K562 (cell line): Measurements from ENCODE around the gene EXOC2. TPM values are rescaled to one million over a fixed set of nuclear protein-coding genes. Genes with fewer than 3 reads are reported as not detected.

Experiments
- ATAC-seq: fragments of 200-7000 bp; cut with Tn5 transposase; 3 replicates; pipeline ENCODE4 v1.9.1; 2020; ENCODE audit warnings: moderate library complexity
- BruUV-seq: library from RNA; stranded (reverse); fragments of 400-500 nt; replicated peaks from 2 replicates; lab custom pipeline; 2021; lab: Mats Ljungman, UMichigan
- CTCF ChIA-PET: fragments of 300-600 bp; formaldehyde crosslinking; extraction: SDS; loops from one replicate; lab custom pipeline; 2021; ENCODE audit warnings: low intra/inter-chr PET ratio; lab: Yijun Ruan, JAX
- POLR2A ChIA-PET: fragments of 300-600, 350-650 bp; sonication (Branson Sonifier 250); formaldehyde crosslinking; extraction: SDS; loops from one replicate; lab custom pipeline; 2021; ENCODE audit warnings: antibody characterized with exemption, inconsistent platforms; lab: Yijun Ruan, JAX
- DNase-seq, 4 experiments: peaks; one replicate each; pipeline versions ENCODE4 v3.0.0 to v3.0.0-alpha.2; 2011 to 2018; ENCODE audit warnings: low spot score in 3 of 4, mixed read lengths in 3 of 4; ENCODE audit errors: extremely low read depth in 1 of 4
- FAIRE-seq: peaks from 2 replicates; lab custom pipeline; 2011; peaks lifted over from hg19 to GRCh38; lab: Jason Lieb, UNC
- H2AFZ ChIP-seq: 2 replicates; pipeline ENCODE4 v1.6.0; 2011; ENCODE audit warnings: low read depth, low read length, control low read depth, inconsistent platforms
- H3K27ac ChIP-seq: fragments of 200-600 bp; 3 replicates; pipeline ENCODE4 v1.8.0; 2011; ENCODE audit warnings: low read depth, mild to moderate bottlenecking, control low read depth, inconsistent platforms, low read length, moderate library complexity, mixed read lengths; ENCODE audit errors: extremely low read depth
- H3K27me3 ChIP-seq, 2 experiments: fragments of 300-600 bp in 1 of 2; 2 replicates in 1 of 2; 3 replicates in 1 of 2; pipeline versions ENCODE4 v1.6.0 to v1.8.0; 2011; ENCODE audit warnings: inconsistent platforms in 2 of 2, low read length in 2 of 2, mild to moderate bottlenecking in 1 of 2, mixed read lengths in 1 of 2, moderate library complexity in 1 of 2; ENCODE audit not compliant: control insufficient read depth in 2 of 2, insufficient read depth in 2 of 2
- H3K36me3 ChIP-seq: fragments of 300-600 bp; 3 replicates; pipeline ENCODE4 v1.8.0; 2011; ENCODE audit warnings: mild to moderate bottlenecking, low read length, inconsistent platforms; ENCODE audit not compliant: control insufficient read depth, insufficient read depth
- H3K4me1 ChIP-seq, 2 experiments: fragments of 200-600 bp in 1 of 2; replicated peaks in 1 of 2; 2 replicates in 1 of 2; 3 replicates in 1 of 2; pipeline versions ENCODE4 v1.5.1 to v1.8.0; 2011; ENCODE audit warnings: inconsistent platforms in 2 of 2, low read length in 2 of 2, mild to moderate bottlenecking in 1 of 2, mixed read lengths in 1 of 2, moderate library complexity in 1 of 2; ENCODE audit not compliant: control insufficient read depth in 2 of 2, insufficient read depth in 2 of 2
- H3K4me2 ChIP-seq: 2 replicates; pipeline ENCODE4 v1.6.1; 2011; ENCODE audit warnings: low read length, control low read depth, inconsistent platforms, mixed read lengths; ENCODE audit not compliant: insufficient read depth
- H3K4me3 ChIP-seq: fragments of 200-600 bp; sonication (generic), shearing (Covaris generic); 2 replicates; pipeline ENCODE4 v1.5.1; 2016; ENCODE audit warnings: control low read depth, inconsistent platforms
- H3K79me2 ChIP-seq: fragments of 200-600 bp; 3 replicates; pipeline ENCODE4 v1.8.0; 2011; ENCODE audit warnings: low read length, inconsistent platforms; ENCODE audit not compliant: control insufficient read depth, insufficient read depth
- H3K9ac ChIP-seq, 2 experiments: 2 replicates each; pipeline versions ENCODE4 v1.6.0 to v1.6.1; 2011; ENCODE audit warnings: low read depth in 2 of 2, low read length in 2 of 2, control low read depth in 1 of 2, inconsistent platforms in 1 of 2, mild to moderate bottlenecking in 1 of 2, mixed read lengths in 1 of 2; ENCODE audit not compliant: insufficient read depth in 1 of 2
- H3K9me1 ChIP-seq: one replicate; pipeline ENCODE4 v1.6.0; 2011; ENCODE audit warnings: inconsistent platforms, mild to moderate bottlenecking, low read length, moderate library complexity; ENCODE audit not compliant: control insufficient read depth, insufficient read depth
- H3K9me3 ChIP-seq: replicated peaks from 2 replicates; pipeline ENCODE4 v1.5.1; 2011; ENCODE audit warnings: low read depth, low read length, inconsistent platforms; ENCODE audit not compliant: control insufficient read depth, insufficient read depth
- H4K20me1 ChIP-seq: replicated peaks from 2 replicates; pipeline ENCODE4 v1.6.1; 2011; ENCODE audit warnings: low read length, inconsistent platforms, mixed read lengths; ENCODE audit not compliant: control insufficient read depth, insufficient read depth
- BCOR ChIP-seq: fragments of 450-650 bp; IDR thresholded peaks from 2 replicates; pipeline ENCODE4 v1.6.1; 2016
- CHD1 ChIP-seq: fragments of 200-600 bp; sonication (generic); IDR thresholded peaks from one replicate; pipeline ENCODE4 v1.6.1; 2012; ENCODE audit warnings: mild to moderate bottlenecking, moderate library complexity, low read length, inconsistent platforms
- E2F6 ChIP-seq, 2 experiments: IDR thresholded peaks; 2 replicates each; pipeline ENCODE4 v1.6.1; 2011; ENCODE audit warnings: borderline replicate concordance in 1 of 2, control low read depth in 1 of 2, low read depth in 1 of 2, low read length in 1 of 2, mild to moderate bottlenecking in 1 of 2, mixed read lengths in 1 of 2, moderate library complexity in 1 of 2; ENCODE audit not compliant: insufficient read depth in 1 of 2, insufficient read length in 1 of 2, poor library complexity in 1 of 2, severe bottlenecking in 1 of 2; ENCODE audit errors: extremely low read depth in 1 of 2
- MAFG ChIP-seq: fragments of 450-650 bp; conservative IDR thresholded peaks from 2 replicates; pipeline ENCODE4 v1.6.1; 2016; ENCODE audit warnings: missing genetic modification characterization, missing compliant biosample characterization
- RBBP5 ChIP-seq: fragments of 200-600 bp; sonication (generic); IDR thresholded peaks from 2 replicates; pipeline ENCODE4 v1.6.1; 2012; ENCODE audit warnings: borderline replicate concordance, mild to moderate bottlenecking, low read length, control low read depth, inconsistent platforms; ENCODE audit not compliant: insufficient read depth, poor library complexity, severe bottlenecking
- ZNF212 ChIP-seq: fragments of 450-650 bp; formaldehyde crosslinking; IDR thresholded peaks from 2 replicates; pipeline ENCODE4 v1.4.0; 2020; ENCODE audit warnings: mild to moderate bottlenecking
- WGBS: fragments of 100-300 bp; shearing (Covaris generic); methylation state at CpG from one replicate; pipeline ENCODE4 v1.1.6; 2016; ENCODE audit warnings: low coverage, mixed read lengths; ENCODE audit not compliant: insufficient coverage; ENCODE audit errors: missing lambda C conversion rate; 5-methylcytosine and 5-hydroxymethylcytosine counted together
- in situ Hi-C: fragments of 300-500 bp; cut with MboI; formaldehyde crosslinking; loops from 4 replicates; pipeline ENCODE4 v1.15.0; 2018; ENCODE audit warnings: inconsistent platforms, mixed read lengths
- intact Hi-C: fragments of 100-400 bp; cut with micrococcal nuclease; formaldehyde crosslinking; loops from 2 replicates; pipeline ENCODE4 v1.14.2; 2022
- polyA plus RNA-seq, 8 experiments: library from polyadenylated mRNA; depleted of rRNA in 4 of 8; stranded (reverse) in 5 of 8; unstranded in 3 of 8; fragments of >200 nt; fragmentation: Nextera tagmentation in 2 of 8; fragmentation: Illumina TruSeq in 1 of 8; extraction: Ambion mirVana in 2 of 8; extraction: Trizol in 1 of 8; gene quantifications; 2 replicates each; pipeline versions ENCODE4 v1.2.1 to v1.2.3, GENCODE V29; 2011 to 2014; ENCODE audit warnings: inconsistent platforms in 1 of 8, missing spikeins in 1 of 8
- total RNA-seq, 7 experiments: library from RNA; depleted of rRNA in 6 of 7; stranded (reverse); fragments of >200 nt in 6 of 7; fragmentation: Illumina TruSeq in 2 of 7; extraction: Trizol in 2 of 7; gene quantifications; 2 replicates each; pipeline versions ENCODE4 v1.2.1 to v1.2.3, GENCODE V29; 2011 to 2021; ENCODE audit warnings: low replicate concordance in 1 of 7

EXOC2 gene
- total and polyA plus RNA-seq, 9 of the 15 experiments (the other 6 are each of a cell fraction or from before 2014, with no cell fraction given): 12.2 to 30.2 (median 24.2) TPM

- Histone ChIP-seq H4K20me1 (0 out of 2 replicates have a peak, but pooled peaks cover 5% of the 10 kb centered on the region), H3K4me1 (peaks cover 4 to 13% of the 10 kb centered on the region in 2 experiments; a peak in 4 of 5 replicates), H3K36me3 (no peaks in the 10 kb centered on the region), H3K9me3 (no peaks in the 10 kb centered on the region; the same call in 1 of the 2 replicates), H3K9me1 (no peaks in the 10 kb centered on the region), H3K4me3 (no peak overlapping the region), H3K27ac (no peak overlapping the region), H3K9ac (no peak overlapping the region), H2AFZ (no peak overlapping the region), H3K79me2 (peaks cover 51% of the 10 kb centered on the region; the same call in 2 of the 3 replicates), H3K27me3 (no peaks in the 10 kb centered on the region), H3K4me2 (no peak overlapping the region)
- FAIRE-seq: no peak
- WGBS: 67% methylated on average over 9 of the region's 9 CpGs
- intact Hi-C loops (no loop called here), in situ Hi-C loops (no loop called here)
- ATAC-seq: no peak
- no peak for TF ChIP-seq ZNF212 (CRISPR knock-in tag)
- TF ChIP-seq E2F6 (IDR thresholded peaks at IDR 0.05; ENCODE audit: borderline replicate concordance in 1 of 2, extremely low read depth in 1 of 2, insufficient read depth in 1 of 2, insufficient read length in 1 of 2, low read depth in 1 of 2, low read length in 1 of 2, poor library complexity in 1 of 2, severe bottlenecking in 1 of 2): no peak
- TF ChIP-seq MAFG (tag): no peak
- no peak for TF ChIP-seq CHD1
- no peak for TF ChIP-seq BCOR
- TF ChIP-seq RBBP5: no peak
- no TSS peak for BruUV-seq
- POLR2A ChIA-PET: interaction anchor here (1.7 kb wide), 1 partner anchor 19 kb away, joined by 9 read pairs; no protein-coding TSS in a partner anchor
- no peak for DNase-seq
- CTCF ChIA-PET: no interaction called here
Observed at GRCh38 chr6:679282-679681, 13.7 kb downstream of the EXOC2 start.
